GM21528 (cell line): ENCODE results near the gene CIZ1.
A peak's percentile ranks its signal among the peaks of the same experiment; 100 is the strongest.

Experiments
- ATAC-seq: cut with Tn5 transposase; IDR thresholded peaks from one replicate; pipeline ENCODE4 v1.9.1; 2021; ENCODE audit warnings: mild to moderate bottlenecking, moderate library complexity; ENCODE audit not compliant: unreplicated experiment, low FRiP score

The CIZ1 gene

DNA sequence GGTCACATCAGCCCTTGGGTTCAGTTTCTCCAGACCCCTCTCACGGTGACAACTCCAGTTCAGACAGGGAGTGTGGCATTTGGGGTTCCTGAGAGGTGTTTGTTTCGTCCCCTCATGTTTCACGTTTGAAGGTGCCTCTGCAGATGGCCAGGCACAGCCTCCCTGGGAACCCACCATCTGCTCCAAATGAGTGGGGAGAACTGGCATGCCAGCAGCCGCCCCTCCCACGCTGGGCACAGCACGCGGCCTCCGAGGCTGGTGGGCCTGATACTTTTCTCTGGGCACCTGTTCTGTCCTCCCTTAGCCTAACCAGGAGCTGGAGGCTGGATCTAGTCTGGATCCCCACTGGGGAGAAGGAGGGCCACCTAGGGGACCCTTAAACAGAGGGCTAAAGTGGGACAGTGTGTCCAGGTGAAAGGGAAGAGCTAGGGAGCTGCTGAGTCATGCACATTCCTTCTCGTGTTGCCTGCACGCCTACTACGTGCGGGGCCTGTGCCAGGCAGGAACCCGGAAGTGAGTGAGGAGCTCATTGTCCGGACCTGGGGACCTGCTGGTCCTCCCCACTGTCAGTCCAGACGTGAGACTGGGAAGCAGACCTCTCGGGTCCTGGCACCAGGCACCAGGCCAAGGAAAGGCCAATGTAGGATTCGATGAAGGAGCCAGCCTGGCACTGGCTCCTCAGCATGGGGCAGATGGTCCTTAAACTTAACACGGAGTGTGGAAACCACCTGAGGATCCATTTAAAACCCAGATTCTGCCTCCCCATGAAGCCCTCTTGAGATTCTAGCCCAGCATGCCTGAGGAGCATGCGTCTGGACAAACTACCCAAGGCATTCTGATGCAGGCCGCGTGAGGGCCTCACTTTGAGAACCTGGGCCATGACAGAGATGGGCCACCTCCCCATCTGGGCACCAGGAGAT lies 23.5 kb upstream of the CIZ1 start:
- no peak for ATAC-seq

DNA sequence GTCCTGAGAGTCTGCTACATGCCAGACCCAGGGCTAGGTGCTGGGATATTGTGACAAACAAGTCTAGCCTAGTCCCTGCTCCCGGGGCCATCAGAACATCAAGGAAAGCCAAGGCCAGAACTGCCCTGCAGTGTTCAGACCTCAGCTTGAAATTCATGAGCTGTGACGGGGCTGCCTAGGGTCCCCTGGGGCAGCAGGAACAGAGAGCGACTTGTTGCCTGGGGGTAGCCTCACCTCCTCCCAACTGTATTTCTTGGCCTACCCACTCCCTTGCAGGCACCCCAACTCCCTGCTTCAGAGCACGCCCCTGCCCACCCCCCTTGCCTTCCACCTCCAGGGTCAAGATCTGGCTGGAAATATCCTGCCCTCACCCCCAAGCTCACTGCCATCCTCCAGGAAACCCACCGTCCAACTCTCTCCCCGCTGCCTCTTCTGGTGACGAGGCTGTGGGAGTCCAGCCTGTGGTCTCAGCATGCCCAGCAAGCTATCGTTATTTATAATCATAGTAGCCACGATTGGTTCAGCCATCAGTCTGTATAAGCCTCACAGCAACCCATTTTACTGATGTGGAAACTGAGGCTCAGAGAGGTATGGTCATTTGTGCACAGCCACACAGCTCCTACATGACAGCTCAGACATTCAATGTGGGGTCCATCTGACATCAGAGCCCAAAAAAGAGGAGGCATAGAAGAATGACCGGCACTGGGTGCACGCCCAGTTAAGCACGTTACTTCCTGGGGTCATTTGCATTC lies 22.6 kb upstream of the CIZ1 start:
- ATAC-seq: no peak

DNA sequence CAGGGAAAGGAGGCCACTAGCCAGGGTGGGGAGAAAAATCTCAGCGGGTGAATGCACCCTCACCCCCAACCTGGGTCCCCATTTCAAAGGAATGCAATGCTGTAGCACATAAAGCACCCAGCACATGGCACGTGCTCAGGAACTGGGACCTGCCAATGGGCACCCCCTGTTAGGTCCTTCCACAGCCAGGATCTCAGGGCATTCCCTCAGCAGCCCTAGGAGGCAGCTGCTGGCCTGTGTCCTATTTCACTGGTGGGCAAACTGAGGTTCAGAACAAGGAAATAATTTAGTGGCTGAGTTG lies 20.6 kb upstream of the CIZ1 start:
- no peak for ATAC-seq

DNA sequence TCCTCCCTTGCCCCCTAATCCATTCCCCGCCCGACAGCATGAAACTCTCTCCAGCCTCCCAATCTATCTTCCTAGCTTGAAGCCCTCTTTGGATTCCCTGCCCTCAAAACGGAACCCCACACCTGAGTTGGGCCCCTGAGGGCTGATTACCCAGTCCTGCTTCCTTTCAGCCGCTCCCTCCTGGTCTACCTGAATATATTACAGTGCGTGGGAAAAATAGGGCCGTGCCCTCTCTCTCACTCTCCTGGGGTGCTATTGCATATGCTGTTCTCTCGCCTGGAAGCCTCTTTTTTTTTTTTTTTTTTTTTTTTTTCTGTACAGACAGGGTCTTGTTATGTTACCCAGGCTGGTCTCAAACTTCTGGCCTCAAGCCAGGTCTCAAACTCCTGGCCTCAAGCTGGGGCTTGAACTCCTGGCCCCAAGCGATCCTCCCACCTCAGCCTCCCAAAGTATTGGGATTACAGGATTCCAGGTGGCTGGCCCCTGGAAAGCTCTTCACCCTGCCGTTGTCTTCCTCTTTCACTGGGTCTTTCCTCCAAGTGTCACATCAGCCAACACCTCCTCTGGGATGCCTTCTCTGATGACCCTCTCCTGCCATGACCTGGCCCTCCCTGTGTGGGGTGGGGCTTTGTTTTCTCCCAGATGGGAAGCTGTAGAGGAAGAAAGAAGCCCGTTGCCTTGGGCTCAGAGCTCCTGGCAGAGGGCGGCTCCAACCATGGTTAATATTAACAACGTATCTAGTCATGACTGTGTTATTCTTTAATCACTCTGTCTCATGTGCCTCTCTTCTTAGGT lies 20.0 kb upstream of the CIZ1 start:
- ATAC-seq: no peak

DNA sequence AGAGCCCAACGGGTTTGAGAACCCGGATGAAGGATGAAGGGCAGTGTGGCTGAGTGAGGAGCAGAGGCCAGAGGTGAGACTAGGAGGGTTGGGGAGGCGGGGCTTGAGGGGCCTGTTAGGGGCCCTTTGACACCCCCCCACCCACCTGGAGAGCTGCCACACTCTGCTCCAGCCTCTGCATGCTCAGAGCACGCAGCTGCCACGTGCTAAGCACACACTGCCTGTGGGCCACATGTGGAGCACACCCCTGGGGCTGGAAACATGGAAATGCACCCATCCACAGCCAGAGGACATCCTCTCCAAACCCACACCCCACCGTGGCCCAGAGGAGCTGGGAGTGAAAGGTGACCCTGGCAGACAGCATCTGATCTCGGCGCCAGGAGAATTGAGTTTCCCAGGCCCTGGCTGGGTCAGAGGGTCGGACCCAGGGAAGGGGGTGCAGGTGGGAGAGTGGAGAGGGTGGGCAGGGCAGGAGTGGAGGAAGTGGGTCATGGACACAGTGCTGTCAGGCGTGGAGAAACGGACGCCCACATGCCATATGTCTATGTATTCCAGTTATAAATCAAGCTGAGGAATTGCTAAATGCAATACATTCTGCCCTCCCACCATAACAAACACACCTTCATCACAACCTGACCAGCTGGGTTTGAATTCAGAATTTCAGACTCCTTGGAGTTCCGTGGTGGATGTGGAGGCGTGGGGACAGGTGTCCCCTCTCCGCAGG lies 17.7 kb upstream of the CIZ1 start:
- no peak for ATAC-seq

DNA sequence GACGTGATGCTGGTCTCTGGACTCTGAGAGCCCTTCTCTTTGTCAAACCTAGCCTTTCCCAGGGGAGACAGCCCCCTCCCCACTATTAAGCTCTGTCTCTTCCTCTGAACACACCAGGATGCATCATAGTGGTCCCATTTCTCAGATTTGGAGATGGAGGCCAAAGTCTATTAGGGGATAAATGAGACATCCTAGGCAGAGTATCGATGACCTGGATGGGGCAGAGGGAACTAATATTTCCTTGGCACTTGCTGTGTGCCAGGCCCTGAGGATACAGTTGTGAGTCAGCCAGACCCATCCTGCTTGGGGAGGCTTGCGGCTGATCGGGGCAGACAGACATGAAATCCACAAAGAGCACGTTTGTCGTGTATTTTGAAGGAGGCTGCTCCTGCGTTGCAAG lies 17.0 kb upstream of the CIZ1 start:
- no peak for ATAC-seq

DNA sequence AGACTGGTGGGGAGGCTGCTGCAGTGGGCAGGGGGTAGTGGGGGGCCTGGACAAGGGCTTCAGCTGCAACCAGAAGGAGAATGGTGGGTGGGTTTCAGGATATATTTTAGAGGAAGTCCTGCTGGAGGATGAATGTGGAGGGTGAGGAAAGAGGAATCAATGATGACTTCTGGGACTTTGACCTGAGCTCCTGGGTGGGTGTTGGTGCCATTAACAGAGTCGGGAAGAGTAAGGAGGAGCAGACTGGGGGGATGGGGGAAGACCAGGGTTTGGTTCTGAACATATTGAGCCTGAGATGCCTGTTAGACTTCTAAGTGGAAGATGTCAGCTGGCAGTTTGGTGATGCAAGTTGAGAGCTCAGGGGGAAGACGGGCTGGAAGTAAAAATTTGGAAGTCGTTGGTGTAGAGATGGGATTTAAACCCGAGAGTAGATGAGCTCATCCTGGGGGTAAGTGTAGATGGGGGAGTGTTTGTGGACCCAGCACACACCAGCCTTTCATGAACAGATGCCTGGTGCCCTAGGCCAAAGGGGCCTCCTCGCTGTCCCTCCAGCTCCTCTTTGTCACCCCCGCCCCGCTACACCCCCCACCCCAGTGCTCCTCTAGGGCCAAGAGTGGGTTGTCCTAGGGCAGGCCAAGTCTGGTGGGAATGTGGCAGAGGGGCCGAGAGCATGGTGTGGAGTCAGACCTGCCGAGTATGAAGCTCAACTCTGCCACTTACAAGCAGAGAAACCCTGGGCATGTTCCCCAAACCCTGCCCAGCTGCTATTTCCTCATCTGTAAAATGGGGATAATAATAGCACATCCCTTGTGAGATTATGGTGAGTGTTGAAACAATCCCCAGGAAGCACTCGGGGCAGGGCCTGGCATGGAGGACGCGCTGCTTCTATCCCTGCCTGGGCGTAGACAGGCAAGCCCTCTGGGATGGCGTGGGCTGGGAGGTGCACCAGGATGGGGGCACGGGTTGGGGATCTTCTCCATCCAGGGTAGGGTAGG lies 15.8 kb upstream of the CIZ1 start:
- no peak for ATAC-seq

DNA sequence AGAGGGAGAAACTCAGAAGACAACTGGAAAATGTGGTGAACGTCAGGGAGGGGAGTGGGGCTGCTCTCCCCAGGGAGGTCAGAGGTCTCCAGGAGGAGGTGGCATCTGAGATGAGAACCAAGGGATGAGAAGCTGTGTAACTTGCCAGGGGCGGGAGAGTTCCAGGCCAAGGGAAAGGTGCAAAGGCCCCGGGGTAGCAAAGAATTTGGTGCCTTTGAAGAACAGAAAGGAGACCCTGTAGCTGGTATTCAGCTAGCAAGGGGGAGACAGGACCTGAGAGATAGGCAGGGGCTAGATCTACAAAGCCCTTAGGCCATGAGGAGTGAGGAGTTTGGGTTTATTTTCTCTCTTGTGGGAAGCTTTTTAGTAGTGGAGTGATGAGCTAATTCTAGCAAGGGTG lies 15.1 kb upstream of the CIZ1 start:
- ATAC-seq: no peak

DNA sequence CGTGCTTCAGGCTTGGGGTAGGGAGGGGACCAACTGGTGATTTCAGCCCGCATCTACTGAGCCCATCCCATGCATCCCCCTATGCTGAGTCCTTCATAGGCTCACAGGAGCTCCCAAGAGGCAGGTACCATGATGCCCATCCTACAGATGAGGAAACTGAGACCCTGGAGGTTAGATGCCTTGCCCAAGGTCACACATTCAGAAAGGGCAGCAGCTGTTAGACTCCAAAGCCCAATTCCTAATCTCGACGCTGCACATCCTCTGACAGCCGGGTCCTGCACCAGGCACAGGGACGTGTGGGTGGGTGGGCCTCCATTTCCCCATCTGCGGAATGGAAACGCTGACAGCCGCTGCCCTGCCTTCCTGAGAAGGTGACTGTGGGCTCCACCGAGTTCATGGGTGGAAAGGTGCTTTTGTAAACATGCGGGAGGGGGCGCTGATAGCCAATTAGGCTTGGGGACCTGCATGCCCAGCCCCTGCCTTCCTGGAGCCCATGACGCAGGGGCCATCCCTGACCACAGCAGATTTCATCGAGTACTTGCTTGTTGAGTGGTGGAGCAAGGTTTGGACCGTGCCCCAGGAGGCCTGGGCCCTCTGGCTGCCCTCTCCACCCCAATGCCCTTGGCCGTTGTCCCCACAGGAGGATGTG lies 14.0 kb upstream of the CIZ1 start:
- ATAC-seq: no peak

DNA sequence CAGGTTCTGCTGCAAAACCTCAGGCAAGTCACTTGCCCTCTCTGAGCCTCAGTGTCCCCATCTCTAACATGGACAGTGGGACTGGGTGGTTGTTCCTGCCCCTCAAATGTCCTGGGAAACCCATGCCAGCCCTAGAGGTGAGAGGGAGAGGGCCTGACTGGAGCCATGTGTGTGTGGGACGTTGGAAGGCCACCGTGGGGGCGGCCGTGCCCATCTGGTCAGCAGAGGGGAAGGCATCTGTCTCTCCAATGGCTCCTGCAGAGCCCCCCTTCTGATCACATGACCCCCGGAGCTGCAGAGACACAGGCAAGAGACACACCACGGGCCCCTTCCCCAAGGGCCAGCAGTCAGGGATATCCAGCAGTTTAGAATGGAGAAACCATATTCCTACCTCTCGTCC lies 13.5 kb upstream of the CIZ1 start:
- no peak for ATAC-seq

DNA sequence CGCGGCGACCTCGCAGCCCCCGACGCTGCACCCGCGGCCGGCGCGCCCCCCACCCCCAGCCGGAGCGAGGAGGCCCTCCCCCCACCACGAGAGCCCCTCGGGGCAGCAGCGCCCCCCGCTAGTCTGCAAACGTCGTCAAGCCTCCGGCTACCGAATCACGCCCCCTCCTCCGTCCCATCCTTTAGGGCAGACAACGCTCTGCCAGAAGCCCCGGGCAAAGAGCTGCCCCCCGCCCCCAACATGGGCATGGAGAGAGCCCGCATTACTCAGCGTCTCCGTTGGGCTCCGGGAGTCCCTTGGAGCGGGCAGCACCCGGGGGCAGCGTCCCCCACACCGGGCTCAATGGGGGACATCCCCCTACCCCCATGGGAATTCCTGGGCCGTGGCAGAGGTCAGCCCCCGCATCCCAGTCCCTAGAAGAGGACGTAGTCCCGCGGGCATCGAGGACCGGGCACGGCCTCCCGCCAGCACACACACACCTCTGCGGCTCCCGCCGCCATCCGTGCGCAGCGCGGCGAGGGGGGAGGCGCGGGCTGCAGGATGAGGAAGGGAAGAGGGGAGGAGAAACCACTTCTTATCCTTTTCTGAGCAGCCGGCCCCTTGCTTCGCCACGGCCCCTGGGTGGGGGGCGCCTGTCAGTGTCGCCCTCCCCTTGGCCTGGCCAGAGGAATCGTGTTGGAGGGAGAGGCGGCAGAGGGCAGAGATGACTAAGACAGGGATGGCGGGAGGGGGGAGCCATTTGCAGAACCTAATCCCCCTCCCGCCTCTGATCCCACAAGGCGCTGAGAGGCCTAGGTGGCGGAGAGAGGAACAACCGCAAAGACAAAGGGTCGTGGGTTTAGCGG lies 12.6 kb upstream of the CIZ1 start:
- no peak for ATAC-seq

DNA sequence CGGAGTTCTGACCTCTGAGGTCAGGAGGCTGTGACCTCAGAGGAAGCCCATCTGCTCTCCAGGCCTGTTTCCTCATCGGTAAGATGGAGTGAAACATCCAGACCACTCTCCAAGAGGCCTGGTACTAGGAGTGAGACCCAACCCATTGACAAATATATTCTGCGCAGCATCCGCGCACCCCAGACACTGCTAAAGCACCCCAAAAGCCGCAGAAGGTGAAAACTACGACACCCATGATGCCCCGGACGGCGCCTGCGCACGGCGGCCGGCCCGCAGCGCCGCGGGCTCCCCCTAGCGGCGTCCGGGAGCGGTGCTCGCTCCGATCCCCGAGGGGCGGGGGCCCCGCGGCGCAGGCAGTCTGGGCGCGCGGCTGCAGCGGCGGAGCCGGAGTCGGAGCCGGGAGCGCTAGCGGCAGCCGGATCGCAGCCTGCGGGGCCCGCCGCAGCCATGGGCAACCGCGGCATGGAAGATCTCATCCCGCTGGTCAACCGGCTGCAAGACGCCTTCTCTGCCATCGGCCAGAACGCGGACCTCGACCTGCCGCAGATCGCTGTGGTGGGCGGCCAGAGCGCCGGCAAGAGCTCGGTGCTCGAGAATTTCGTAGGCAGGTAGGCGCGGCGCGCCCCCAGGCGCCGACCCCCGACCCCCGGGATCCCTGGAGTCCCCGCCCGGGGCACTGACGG lies 11.8 kb upstream of the CIZ1 start, which contains the start of gene DNM1:
Gene DNM1 (plus strand): TSS at position 356 of the 683 bp plus-strand sequence. CDS start 92 bp downstream, at position 448.
- peak; percentile 68 for ATAC-seq

DNA sequence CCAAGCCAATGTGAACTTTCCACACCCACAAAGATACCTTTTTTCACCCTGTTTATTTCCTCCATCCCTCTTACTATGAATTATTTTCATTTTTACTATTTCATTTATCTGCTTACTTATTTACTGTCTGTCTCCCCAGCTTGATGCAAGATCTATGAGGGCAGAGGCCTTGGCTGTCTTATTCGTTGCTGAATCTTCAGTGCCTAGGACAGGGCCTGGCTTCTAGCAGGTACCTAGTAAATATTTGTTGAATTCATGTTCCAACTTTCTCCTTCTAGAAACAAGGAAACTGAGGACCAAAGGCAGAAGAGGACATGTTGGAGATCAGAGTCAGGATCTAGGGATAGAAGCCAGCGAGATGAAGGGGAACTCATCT lies 11.3 kb upstream of the CIZ1 start:
- ATAC-seq: no peak

DNA sequence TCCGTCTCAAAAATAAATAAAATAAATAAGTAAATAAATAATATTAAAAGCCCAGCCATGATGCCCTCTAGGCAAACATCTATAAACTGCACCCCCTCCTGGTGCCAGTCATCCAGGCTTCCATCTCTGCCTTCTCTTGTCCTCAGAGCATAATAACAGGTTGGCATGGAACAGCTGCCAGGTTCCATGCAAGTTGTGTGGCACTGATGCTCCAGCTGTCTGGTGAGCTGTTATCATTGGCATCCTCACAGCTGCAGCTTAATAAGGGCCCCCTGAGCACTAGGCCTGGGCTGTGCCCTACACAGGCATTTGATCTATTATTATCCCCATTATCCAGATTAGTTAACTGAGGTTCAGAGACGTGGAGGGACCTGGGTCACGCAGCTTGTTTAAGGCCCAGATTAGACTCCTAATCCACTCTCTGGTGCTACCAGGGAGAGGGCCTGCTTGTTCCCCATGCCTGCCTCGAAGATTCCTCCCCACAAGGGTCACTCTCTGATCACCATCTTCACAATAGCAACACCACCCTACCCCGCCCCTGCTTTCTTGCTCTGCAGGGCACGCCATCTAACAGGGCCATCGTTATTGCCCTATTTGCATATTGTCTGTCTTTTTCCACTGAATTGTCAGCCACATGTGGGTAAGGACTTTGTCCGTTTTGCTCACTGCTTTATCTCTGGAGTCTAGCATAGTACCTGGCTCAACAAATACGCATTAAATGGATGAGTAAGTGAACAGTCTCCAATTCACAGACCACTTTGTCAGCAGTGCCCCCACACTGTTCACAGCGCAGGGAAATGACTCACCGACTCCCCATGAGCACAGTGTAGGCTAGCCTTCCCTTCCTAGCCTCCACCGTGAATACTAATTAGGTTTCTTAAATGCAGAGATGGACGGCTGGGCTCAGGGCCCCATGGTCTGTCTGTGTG lies 10.3 kb upstream of the CIZ1 start:
- no peak for ATAC-seq

DNA sequence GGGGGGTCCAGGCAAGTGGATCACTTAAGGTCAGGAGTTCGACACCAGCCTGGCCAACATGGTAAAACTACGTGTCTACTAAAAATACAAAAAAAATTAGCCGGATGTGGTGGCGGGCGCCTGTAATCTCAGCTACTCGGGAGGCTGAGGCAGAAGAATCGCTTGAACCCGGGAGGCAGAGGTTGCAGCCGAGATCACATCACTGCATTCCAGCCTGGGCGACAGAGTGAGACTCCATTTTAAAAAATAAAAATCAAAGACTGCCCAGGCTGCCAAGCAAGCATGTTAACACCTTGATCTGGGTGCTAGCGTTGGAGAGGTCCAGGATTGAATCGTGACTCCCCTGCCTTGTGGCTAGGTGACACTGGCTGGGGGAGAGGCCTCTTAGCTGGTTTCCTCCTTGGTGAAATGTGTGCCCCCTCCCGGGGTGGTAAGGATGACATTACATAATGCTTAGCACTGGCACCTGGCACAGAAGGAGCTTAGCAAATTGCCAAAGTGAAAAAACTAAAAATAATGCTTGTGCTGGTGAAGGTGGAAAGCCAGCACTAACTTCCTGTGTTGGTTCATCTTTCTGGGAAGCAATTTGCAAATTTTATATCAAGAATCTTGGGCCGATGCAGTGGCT lies 2.2 kb upstream of the CIZ1 start:
- ATAC-seq: no peak
